A549 (cell line): ENCODE results near the gene GBF1.

ENCODE experiments used
- CBX2 ChIP-seq: fragments of 200-600 bp; sonication (generic); IDR thresholded peaks from 2 replicates; pipeline ENCODE4 v1.6.1; 2016; ENCODE audit warnings: low read depth, mild to moderate bottlenecking, borderline replicate concordance
- EP300 ChIP-seq, 2 experiments: fragments of >200 bp; sonication (Bioruptor Twin); formaldehyde crosslinking; IDR thresholded peaks; 2 replicates in 1 of 2; 3 replicates in 1 of 2; pipeline ENCODE4 v1.6.1; 2016 to 2017
- NR3C1 ChIP-seq: fragments of >200 bp; sonication (Bioruptor Twin); formaldehyde crosslinking; IDR thresholded peaks from 3 replicates; pipeline ENCODE4 v1.6.1; 2017
- POLR2A ChIP-seq: IDR thresholded peaks from 2 replicates; pipeline ENCODE4 v1.6.1; 2012; ENCODE audit warnings: mild to moderate bottlenecking, low read length
- RAD21 ChIP-seq, 2 experiments: fragments of >200 bp in 1 of 2; sonication (Bioruptor Twin) in 1 of 2; formaldehyde crosslinking in 1 of 2; IDR thresholded peaks in 1 of 2; conservative IDR thresholded peaks in 1 of 2; 2 replicates in 1 of 2; 3 replicates in 1 of 2; pipeline ENCODE4 v1.6.1; 2012 to 2018; ENCODE audit warnings: inconsistent platforms in 1 of 2
- RARB ChIP-seq: fragments of 250-450 bp; sonication (Bioruptor Pico); IDR thresholded peaks from 2 replicates; pipeline ENCODE4 v1.8.0; 2021; ENCODE audit warnings: mild to moderate bottlenecking, moderate library complexity
- RCOR1 ChIP-seq: fragments of 150-350 bp; IDR thresholded peaks from 2 replicates; pipeline ENCODE4 v1.6.1; 2014; ENCODE audit warnings: antibody characterized with exemption, low read length, low read depth
- ZNF302 ChIP-seq: fragments of 250-450 bp; sonication (Bioruptor Pico); IDR thresholded peaks from 2 replicates; pipeline ENCODE4 v1.9.0; 2021; ENCODE audit warnings: inconsistent platforms, mild to moderate bottlenecking, moderate library complexity
- TF ChIP-seq, protein P1 (sequence below): fragments of 200-600 bp; sonication (generic); IDR thresholded peaks from 2 replicates; pipeline ENCODE4 v1.6.1; 2016; ENCODE audit warnings: antibody characterized with exemption, mild to moderate bottlenecking, moderate library complexity
- TF ChIP-seq, protein P2 (sequence below): IDR thresholded peaks from 2 replicates; pipeline ENCODE4 v1.6.1; 2012
- TF ChIP-seq, protein P3 (sequence below): fragments of >200 bp; sonication (Bioruptor Twin); formaldehyde crosslinking; IDR thresholded peaks from 3 replicates; pipeline ENCODE4 v1.5.1; 2016
- TF ChIP-seq, protein P4 (sequence below): fragments of 450-650 bp; IDR thresholded peaks from 2 replicates; pipeline ENCODE4 v1.6.1; 2014; ENCODE audit warnings: antibody characterized with exemption

DNA sequence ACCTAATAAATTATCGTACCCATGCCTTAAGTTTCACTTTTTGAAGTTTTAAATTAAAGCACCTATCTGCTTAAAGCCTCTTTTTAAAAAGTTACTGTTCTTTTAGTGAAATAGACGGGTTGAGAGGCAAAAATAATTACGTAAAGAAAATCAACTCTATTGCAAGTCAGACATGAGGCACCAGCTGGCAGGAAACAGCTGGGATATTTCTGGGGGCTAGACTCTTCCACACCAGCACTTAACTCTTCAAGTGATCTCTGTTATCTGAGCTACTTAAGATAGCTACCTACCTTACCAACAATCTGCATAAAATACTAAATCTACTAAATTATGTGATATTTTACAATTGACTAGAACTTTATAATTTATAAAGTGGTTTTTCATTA lies 35.8 kb downstream of the GBF1 start:
- no peak for TF ChIP-seq RCOR1
- TF ChIP-seq ZNF302 = no peak
- TF ChIP-seq, protein P1, sequence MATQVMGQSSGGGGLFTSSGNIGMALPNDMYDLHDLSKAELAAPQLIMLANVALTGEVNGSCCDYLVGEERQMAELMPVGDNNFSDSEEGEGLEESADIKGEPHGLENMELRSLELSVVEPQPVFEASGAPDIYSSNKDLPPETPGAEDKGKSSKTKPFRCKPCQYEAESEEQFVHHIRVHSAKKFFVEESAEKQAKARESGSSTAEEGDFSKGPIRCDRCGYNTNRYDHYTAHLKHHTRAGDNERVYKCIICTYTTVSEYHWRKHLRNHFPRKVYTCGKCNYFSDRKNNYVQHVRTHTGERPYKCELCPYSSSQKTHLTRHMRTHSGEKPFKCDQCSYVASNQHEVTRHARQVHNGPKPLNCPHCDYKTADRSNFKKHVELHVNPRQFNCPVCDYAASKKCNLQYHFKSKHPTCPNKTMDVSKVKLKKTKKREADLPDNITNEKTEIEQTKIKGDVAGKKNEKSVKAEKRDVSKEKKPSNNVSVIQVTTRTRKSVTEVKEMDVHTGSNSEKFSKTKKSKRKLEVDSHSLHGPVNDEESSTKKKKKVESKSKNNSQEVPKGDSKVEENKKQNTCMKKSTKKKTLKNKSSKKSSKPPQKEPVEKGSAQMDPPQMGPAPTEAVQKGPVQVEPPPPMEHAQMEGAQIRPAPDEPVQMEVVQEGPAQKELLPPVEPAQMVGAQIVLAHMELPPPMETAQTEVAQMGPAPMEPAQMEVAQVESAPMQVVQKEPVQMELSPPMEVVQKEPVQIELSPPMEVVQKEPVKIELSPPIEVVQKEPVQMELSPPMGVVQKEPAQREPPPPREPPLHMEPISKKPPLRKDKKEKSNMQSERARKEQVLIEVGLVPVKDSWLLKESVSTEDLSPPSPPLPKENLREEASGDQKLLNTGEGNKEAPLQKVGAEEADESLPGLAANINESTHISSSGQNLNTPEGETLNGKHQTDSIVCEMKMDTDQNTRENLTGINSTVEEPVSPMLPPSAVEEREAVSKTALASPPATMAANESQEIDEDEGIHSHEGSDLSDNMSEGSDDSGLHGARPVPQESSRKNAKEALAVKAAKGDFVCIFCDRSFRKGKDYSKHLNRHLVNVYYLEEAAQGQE = no peak
- TF ChIP-seq, protein P2, sequence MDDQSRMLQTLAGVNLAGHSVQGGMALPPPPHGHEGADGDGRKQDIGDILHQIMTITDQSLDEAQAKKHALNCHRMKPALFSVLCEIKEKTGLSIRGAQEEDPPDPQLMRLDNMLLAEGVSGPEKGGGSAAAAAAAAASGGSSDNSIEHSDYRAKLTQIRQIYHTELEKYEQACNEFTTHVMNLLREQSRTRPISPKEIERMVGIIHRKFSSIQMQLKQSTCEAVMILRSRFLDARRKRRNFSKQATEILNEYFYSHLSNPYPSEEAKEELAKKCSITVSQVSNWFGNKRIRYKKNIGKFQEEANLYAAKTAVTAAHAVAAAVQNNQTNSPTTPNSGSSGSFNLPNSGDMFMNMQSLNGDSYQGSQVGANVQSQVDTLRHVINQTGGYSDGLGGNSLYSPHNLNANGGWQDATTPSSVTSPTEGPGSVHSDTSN = no peak
- TF ChIP-seq RAD21 (conservative IDR thresholded peaks at IDR 0.05 in 1 of 2, IDR thresholded peaks at IDR 0.05 in 1 of 2) = no peak
- no peak for TF ChIP-seq POLR2A
- TF ChIP-seq, protein P3, sequence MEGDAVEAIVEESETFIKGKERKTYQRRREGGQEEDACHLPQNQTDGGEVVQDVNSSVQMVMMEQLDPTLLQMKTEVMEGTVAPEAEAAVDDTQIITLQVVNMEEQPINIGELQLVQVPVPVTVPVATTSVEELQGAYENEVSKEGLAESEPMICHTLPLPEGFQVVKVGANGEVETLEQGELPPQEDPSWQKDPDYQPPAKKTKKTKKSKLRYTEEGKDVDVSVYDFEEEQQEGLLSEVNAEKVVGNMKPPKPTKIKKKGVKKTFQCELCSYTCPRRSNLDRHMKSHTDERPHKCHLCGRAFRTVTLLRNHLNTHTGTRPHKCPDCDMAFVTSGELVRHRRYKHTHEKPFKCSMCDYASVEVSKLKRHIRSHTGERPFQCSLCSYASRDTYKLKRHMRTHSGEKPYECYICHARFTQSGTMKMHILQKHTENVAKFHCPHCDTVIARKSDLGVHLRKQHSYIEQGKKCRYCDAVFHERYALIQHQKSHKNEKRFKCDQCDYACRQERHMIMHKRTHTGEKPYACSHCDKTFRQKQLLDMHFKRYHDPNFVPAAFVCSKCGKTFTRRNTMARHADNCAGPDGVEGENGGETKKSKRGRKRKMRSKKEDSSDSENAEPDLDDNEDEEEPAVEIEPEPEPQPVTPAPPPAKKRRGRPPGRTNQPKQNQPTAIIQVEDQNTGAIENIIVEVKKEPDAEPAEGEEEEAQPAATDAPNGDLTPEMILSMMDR = no peak
- TF ChIP-seq EP300 (IDR thresholded peaks at IDR 0.05) = no peak
- TF ChIP-seq CBX2 = no peak
- TF ChIP-seq RARB (CRISPR knock-in tag) = no peak
- TF ChIP-seq, protein P4, sequence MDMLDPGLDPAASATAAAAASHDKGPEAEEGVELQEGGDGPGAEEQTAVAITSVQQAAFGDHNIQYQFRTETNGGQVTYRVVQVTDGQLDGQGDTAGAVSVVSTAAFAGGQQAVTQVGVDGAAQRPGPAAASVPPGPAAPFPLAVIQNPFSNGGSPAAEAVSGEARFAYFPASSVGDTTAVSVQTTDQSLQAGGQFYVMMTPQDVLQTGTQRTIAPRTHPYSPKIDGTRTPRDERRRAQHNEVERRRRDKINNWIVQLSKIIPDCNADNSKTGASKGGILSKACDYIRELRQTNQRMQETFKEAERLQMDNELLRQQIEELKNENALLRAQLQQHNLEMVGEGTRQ = no peak
- TF ChIP-seq NR3C1 = no peak
